ENCODE results near the gene RNF152. TPM values are rescaled to one million over a fixed set of nuclear protein-coding genes. Genes with fewer than 3 reads are reported as not detected.

Gene RNF152
- total and polyA plus RNA-seq, 2 donors (not counting 3 experiments of a cell fraction or from before 2014, with no cell fraction given): 20.8 to 27.5 TPM

DNA sequence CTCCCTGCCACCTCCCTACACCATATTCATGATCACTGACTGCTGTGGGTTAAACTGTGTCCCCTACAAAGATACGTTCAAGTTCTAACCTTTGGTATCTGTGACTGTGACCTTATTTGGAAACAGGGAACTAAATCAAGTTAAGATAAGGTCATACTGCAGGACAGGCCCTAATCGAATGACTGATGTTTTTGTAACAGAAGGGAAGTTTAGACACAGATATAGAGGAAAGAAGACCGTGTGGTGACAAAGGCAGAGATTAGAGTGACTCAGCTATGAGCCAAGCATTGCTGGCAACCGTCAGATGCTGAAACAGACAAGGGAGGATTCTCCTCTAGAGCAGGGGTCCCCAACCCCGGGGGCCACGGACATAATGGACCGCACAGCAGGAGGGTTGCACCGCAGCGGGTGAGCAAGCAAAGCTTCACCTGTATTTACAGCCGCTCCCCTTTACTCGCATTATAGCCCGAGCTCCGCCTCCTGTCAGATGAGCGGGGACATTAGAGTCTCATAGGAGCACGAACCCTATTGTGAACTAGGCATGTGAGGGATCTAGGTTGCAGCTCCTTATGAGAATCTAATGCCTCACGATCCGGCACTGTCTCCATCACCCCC, 28.9 kb upstream of the RNF152 start:
- Histone ChIP-seq H3K4me1 (ENCODE audit: control insufficient read depth, extremely low read depth, insufficient read depth, low read length) (no peaks in the 10 kb centered on the region), H3K36me3 (ENCODE audit: control insufficient read depth in 2 of 2, extremely low read depth in 1 of 2, insufficient read depth in 2 of 2, low read length in 2 of 2) (no peaks in the 10 kb centered on the region), H3K27ac (ENCODE audit: insufficient read depth, low read depth, low read length) (no peak overlapping the region), H3K9ac (replicated peaks; ENCODE audit: extremely low read depth, insufficient read depth, low read length) (no peak overlapping the region), H3K9me3 (replicated peaks; ENCODE audit: control insufficient read depth, insufficient read depth, low read length) (no peaks in the 10 kb centered on the region), H3K4me2 (ENCODE audit: insufficient read depth, low read length) (no peak overlapping the region), H3K9me1 (replicated peaks; ENCODE audit: control insufficient read depth, extremely low read depth, insufficient read depth, low read length) (no peaks in the 10 kb centered on the region), H3K4me3 (replicated peaks in 1 of 3; ENCODE audit: insufficient read depth in 1 of 3, low read depth in 1 of 3, low read length in 3 of 3) (no peak overlapping the region), H4K20me1 (replicated peaks; ENCODE audit: control insufficient read depth, extremely low read depth, insufficient read depth, low read length) (no peaks in the 10 kb centered on the region), H3K27me3 (ENCODE audit: control insufficient read depth in 2 of 2, insufficient read depth in 2 of 2, low read length in 2 of 2) (no peaks in the 10 kb centered on the region), H3K79me2 (ENCODE audit: control insufficient read depth, insufficient read depth, low read length) (no peaks in the 10 kb centered on the region), H2AFZ (ENCODE audit: low read depth, low read length) (peak overlapping the region; percentile 50)
- TF ChIP-seq POLR2A (IDR thresholded peaks at IDR 0.05; ENCODE audit: low read depth, low read length) (no peak), POLR2AphosphoS5 (IDR thresholded peaks at IDR 0.05; ENCODE audit: insufficient read depth, low read depth, low read length) (no peak), FOS (IDR thresholded peaks at IDR 0.05; ENCODE audit: borderline replicate concordance, insufficient read depth, low read length) (no peak), MYC (IDR thresholded peaks at IDR 0.05; ENCODE audit: low read depth, low read length) (no peak), EZH2 (IDR thresholded peaks at IDR 0.05; ENCODE audit: borderline replicate concordance, low read depth, low read length, severe bottlenecking) (no peak), GATA2 (IDR thresholded peaks at IDR 0.05; ENCODE audit: insufficient read depth, insufficient read length, low read depth, low read length) (no peak), JUN (IDR thresholded peaks at IDR 0.05; ENCODE audit: borderline replicate concordance, insufficient read depth, insufficient read length, low read depth) (no peak)
- TF ChIP-seq, protein P1, sequence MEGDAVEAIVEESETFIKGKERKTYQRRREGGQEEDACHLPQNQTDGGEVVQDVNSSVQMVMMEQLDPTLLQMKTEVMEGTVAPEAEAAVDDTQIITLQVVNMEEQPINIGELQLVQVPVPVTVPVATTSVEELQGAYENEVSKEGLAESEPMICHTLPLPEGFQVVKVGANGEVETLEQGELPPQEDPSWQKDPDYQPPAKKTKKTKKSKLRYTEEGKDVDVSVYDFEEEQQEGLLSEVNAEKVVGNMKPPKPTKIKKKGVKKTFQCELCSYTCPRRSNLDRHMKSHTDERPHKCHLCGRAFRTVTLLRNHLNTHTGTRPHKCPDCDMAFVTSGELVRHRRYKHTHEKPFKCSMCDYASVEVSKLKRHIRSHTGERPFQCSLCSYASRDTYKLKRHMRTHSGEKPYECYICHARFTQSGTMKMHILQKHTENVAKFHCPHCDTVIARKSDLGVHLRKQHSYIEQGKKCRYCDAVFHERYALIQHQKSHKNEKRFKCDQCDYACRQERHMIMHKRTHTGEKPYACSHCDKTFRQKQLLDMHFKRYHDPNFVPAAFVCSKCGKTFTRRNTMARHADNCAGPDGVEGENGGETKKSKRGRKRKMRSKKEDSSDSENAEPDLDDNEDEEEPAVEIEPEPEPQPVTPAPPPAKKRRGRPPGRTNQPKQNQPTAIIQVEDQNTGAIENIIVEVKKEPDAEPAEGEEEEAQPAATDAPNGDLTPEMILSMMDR (IDR thresholded peaks at IDR 0.05; ENCODE audit: extremely low read depth in 1 of 2, insufficient read depth in 1 of 2, low read depth in 1 of 2, low read length in 2 of 2): no peak
- TF ChIP-seq, protein P2, sequence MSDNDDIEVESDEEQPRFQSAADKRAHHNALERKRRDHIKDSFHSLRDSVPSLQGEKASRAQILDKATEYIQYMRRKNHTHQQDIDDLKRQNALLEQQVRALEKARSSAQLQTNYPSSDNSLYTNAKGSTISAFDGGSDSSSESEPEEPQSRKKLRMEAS (IDR thresholded peaks at IDR 0.05; ENCODE audit: insufficient read depth, insufficient read length): no peak
- BruUV-seq (replicated peaks): no TSS peak
- ChIA-PET CTCF (interaction anchor here (0.8 kb wide), 1 partner anchor 11 kb away, joined by 3 read pairs; no protein-coding TSS in a partner anchor), POLR2A (interaction anchor here (0.8 kb wide), 1 partner anchor 77 kb away, joined by 4 read pairs; no protein-coding TSS in a partner anchor)
- intact Hi-C loops (cut with micrococcal nuclease) (no loop called here), dilution Hi-C loops (cut with MboI; ENCODE audit: extremely low pct_ligation_motif_present, low sequenced_read_pairs) (no loop called here)
- no peak for DNase-seq (ENCODE audit: low read depth, low spot score)
- no peak for FAIRE-seq
